NCI-H345 treated with DMSO at 0.1 percent for 48 hours (cell line): ENCODE data around the gene MLXIPL.
"Not testable (repeated sequence)": the region's sequence is repeated elsewhere in the genome, so short reads cannot be mapped to it uniquely, and the experiment has no call there.

Experiments
- DNase-seq: peaks from one replicate; lab custom pipeline; 2025; ENCODE audit not compliant: unreplicated experiment; lab: John Stamatoyannopoulos, UW

Gene MLXIPL

GRCh38 chr7:73646785-73647724 is 22.7 kb upstream of the MLXIPL start:
- no peak for DNase-seq

GRCh38 chr7:73645643-73646174 is 21.4 kb upstream of the MLXIPL start:
- DNase-seq = no peak

GRCh38 chr7:73644688-73645286 is 20.5 kb upstream of the MLXIPL start:
- no peak for DNase-seq

- no peak for DNase-seq
Measured at GRCh38 chr7:73642834-73643233, 18.5 kb upstream of the MLXIPL start.

- no peak for DNase-seq
Measured at GRCh38 chr7:73638911-73639310, 14.6 kb upstream of the MLXIPL start.

- DNase-seq = no peak
Measured at GRCh38 chr7:73635428-73636200, 11.3 kb upstream of the MLXIPL start.

GRCh38 chr7:73633844-73634243 is 9.5 kb upstream of the MLXIPL start:
- DNase-seq = no peak

GRCh38 chr7:73633323-73633722 is 9.0 kb upstream of the MLXIPL start:
- DNase-seq = no peak

GRCh38 chr7:73631558-73631957 is 7.2 kb upstream of the MLXIPL start:
- no peak for DNase-seq

- no peak for DNase-seq
Measured at GRCh38 chr7:73628504-73628903, 4.2 kb upstream of the MLXIPL start.

GRCh38 chr7:73626814-73627213 is 2.5 kb upstream of the MLXIPL start:
- DNase-seq = no peak

GRCh38 chr7:73625276-73625675 is 954 bp upstream of the MLXIPL start:
- no peak for DNase-seq

GRCh38 chr7:73624669-73625001 is 313 bp upstream of the MLXIPL start:
- DNase-seq = no peak

GRCh38 chr7:73622909-73623797 is 1.2 kb downstream of the MLXIPL start:
- no peak for DNase-seq

- DNase-seq = no peak
Measured at GRCh38 chr7:73622527-73622908, 1.8 kb downstream of the MLXIPL start.

- no peak for DNase-seq
Measured at GRCh38 chr7:73621168-73622063, 2.9 kb downstream of the MLXIPL start.

GRCh38 chr7:73619394-73619793 is 4.9 kb downstream of the MLXIPL start:
- not testable (repeated sequence) for DNase-seq

- no peak for DNase-seq
Measured at GRCh38 chr7:73618538-73618937, 5.8 kb downstream of the MLXIPL start.

- not testable (repeated sequence) for DNase-seq
Measured at GRCh38 chr7:73617520-73617919, 6.8 kb downstream of the MLXIPL start.

GRCh38 chr7:73615886-73616285 is 8.4 kb downstream of the MLXIPL start:
- DNase-seq = no peak
